AG09309 (cell line): ENCODE data around the gene APOC3.

ENCODE experiments used
- DNase-seq: peaks from one replicate; pipeline ENCODE4 v3.0.0-alpha.2; 2010; ENCODE audit warnings: low read depth
- H3K4me3 ChIP-seq: 2 replicates; pipeline ENCODE4 v1.5.1; 2011; ENCODE audit warnings: mild to moderate bottlenecking, low read depth, low read length, moderate library complexity; ENCODE audit not compliant: control insufficient read depth
- CTCF ChIP-seq: IDR thresholded peaks from 2 replicates; pipeline ENCODE4 v1.5.1; 2011; ENCODE audit warnings: mild to moderate bottlenecking, low read depth, low read length, inconsistent platforms; ENCODE audit not compliant: insufficient read depth, control insufficient read depth; ENCODE audit errors: missing control alignments

Gene APOC3

GRCh38 chr11:116838321-116839084 lies 8.8 kb downstream of the APOC3 start:
- H3K4me3 ChIP-seq = no peak overlapping the region
- no peak for DNase-seq
- no peak for TF ChIP-seq CTCF

- no peak for DNase-seq
- no peak overlapping the region for H3K4me3 ChIP-seq
- TF ChIP-seq CTCF = peak; percentile 32
Observed at GRCh38 chr11:116840224-116840745, 10.6 kb downstream of the APOC3 start.

GRCh38 chr11:116840746-116841296 lies 11.1 kb downstream of the APOC3 start:
- TF ChIP-seq CTCF = no peak
- no peak for DNase-seq
- no peak overlapping the region for H3K4me3 ChIP-seq

- no peak for TF ChIP-seq CTCF
- DNase-seq = no peak
- no peak overlapping the region for H3K4me3 ChIP-seq
Observed at GRCh38 chr11:116842117-116842516, 12.4 kb downstream of the APOC3 start.

GRCh38 chr11:116842909-116843308 lies 13.2 kb downstream of the APOC3 start:
- no peak for TF ChIP-seq CTCF
- no peak overlapping the region for H3K4me3 ChIP-seq
- DNase-seq = no peak

GRCh38 chr11:116843661-116844060 lies 14.0 kb downstream of the APOC3 start:
- no peak for TF ChIP-seq CTCF
- DNase-seq = no peak
- no peak overlapping the region for H3K4me3 ChIP-seq
